ENCODE results near the gene SIN3A.
A peak's percentile ranks its signal among the peaks of the same experiment; 100 is the strongest.

The SIN3A gene

DNA sequence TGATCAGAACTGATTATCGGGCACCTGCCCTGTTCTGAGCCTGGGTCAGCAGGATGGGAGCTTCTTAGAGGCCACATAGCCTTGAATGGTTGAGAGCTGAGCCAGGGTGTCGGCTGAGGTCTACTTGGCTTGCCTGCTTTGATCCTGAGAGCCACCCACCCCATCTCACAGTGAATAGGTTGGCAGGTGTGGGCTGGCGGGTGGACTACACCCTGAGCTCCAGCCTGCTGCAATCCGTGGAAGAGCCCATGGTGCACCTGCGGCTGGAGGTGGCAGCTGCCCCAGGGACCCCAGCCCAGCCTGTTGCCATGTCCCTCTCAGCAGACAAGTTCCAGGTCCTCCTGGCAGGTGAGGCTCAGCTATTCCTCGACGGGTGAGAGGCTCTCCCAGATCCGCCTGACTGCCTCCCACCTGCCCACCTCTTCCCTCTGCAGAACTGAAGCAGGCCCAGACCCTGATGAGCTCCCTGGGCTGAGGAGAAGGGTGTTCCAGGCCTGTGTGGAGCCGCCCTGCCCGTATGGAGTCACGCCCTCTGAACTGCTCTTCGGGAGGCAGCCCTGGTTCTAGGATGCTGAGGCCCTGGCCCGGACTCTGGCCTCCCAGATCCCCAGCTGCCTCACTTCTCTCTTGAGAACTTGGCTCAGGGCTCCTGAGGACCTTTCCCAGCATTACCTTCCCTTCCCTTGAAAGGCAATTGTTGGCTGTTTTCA lies 111.8 kb downstream of the SIN3A start:
- TF ChIP-seq RAD21 (IDR thresholded peaks at IDR 0.05; ENCODE audit: low read depth): no peak
- no peak for TF ChIP-seq CEBPB (IDR thresholded peaks at IDR 0.05)
- no peak for TF ChIP-seq EGR1 (IDR thresholded peaks at IDR 0.05)

GRCh38 chr15:75338661-75339240 lies 112.7 kb downstream of the SIN3A start:
- no peak for TF ChIP-seq EP300 (IDR thresholded peaks at IDR 0.05; ENCODE audit: borderline replicate concordance)
- no peak for TF ChIP-seq EGR1 (IDR thresholded peaks at IDR 0.05)
- no peak for TF ChIP-seq YY1 (IDR thresholded peaks at IDR 0.05; ENCODE audit: low read depth)
- TF ChIP-seq NFIC (IDR thresholded peaks at IDR 0.05): no peak
- TF ChIP-seq TEAD4 (IDR thresholded peaks at IDR 0.05): no peak
- no peak for TF ChIP-seq ZBTB7A (IDR thresholded peaks at IDR 0.05; ENCODE audit: low read depth)
- no peak for TF ChIP-seq REST (IDR thresholded peaks at IDR 0.05; ENCODE audit: low read depth)
- TF ChIP-seq USF1 (IDR thresholded peaks at IDR 0.05): no peak
- TF ChIP-seq RAD21 (IDR thresholded peaks at IDR 0.05; ENCODE audit: low read depth): no peak
- TF ChIP-seq CEBPB (IDR thresholded peaks at IDR 0.05): no peak
- TF ChIP-seq CREB1 (IDR thresholded peaks at IDR 0.05; ENCODE audit: low read depth): no peak
- TF ChIP-seq TAF1 (IDR thresholded peaks at IDR 0.05; ENCODE audit: low read depth): no peak
- TF ChIP-seq TCF12 (IDR thresholded peaks at IDR 0.05; ENCODE audit: low read depth): no peak
- no peak for TF ChIP-seq FOXM1 (IDR thresholded peaks at IDR 0.05; ENCODE audit: borderline replicate concordance, low read depth)
- no peak for TF ChIP-seq MAX (IDR thresholded peaks at IDR 0.05)

DNA sequence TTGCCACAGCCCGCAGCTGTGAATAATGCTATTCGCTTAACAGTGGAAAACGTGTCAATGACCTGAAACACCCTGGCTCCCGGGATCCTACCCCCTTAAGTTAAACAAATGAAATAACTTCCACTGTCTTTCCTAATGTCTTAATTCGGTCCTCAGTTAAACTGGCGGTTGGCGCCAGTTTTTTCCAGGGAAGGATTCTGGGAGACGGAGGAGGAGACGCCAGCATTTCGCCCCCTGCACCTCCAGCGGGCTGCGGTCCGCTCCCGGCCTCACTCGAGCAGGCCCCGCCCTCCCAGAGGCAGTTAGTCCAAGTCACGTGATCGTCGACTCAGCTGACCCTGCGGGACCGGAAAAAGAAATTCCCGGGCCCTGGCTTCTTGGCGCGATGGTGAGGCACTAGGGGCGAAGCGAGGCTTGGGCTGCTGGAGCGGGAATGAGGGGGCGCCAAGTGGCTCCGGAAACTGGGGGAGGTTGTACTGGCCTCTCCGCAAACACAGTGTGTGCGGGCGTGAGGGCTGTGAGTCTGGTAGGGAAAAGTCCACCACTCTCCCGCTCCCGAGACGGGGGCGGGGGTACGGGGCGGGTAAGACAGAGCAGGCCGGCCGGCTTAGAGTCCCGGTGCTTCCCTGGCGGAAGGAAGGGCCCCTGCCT lies 115.7 kb downstream of the SIN3A start, which contains the start of gene COMMD4:
COMMD4 (plus strand) TSS at position 359 of the 651 bp plus-strand sequence; CDS start at position 386, 27 bp downstream.
- peak; percentile 99 for TF ChIP-seq USF1 (IDR thresholded peaks at IDR 0.05)
- TF ChIP-seq MAX (IDR thresholded peaks at IDR 0.05): peak; percentile 83
- peak; percentile 77 for TF ChIP-seq TAF1 (IDR thresholded peaks at IDR 0.05; ENCODE audit: low read depth)
- no peak for TF ChIP-seq ZBTB7A (IDR thresholded peaks at IDR 0.05; ENCODE audit: low read depth)
- no peak for TF ChIP-seq NFIC (IDR thresholded peaks at IDR 0.05)
- no peak for TF ChIP-seq CREB1 (IDR thresholded peaks at IDR 0.05; ENCODE audit: low read depth)
- TF ChIP-seq TCF12 (IDR thresholded peaks at IDR 0.05; ENCODE audit: low read depth): peak; percentile 48
- TF ChIP-seq YY1 (IDR thresholded peaks at IDR 0.05; ENCODE audit: low read depth): no peak
- no peak for TF ChIP-seq EGR1 (IDR thresholded peaks at IDR 0.05)

DNA sequence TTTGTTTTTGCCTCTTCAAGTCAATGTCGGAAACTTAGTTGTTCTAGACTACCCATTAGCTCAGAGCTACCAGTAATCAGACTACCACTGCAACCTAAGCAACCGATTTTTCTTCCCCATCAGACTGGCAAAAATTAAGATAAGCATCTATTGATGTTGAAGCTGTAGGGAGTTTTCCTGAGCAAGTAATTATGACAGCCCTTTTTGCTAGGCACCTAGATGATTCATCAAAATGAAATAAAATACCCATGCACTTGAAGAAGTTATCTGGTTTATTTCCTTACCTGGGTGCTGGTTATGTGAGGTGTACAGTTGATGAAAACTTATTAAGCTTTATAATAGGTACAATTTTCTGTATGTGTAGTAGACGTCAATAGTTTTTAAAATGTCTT lies 116.2 kb downstream of the SIN3A start:
- no peak for TF ChIP-seq MAX (IDR thresholded peaks at IDR 0.05)
- TF ChIP-seq RAD21 (IDR thresholded peaks at IDR 0.05; ENCODE audit: low read depth): no peak
- TF ChIP-seq USF1 (IDR thresholded peaks at IDR 0.05): no peak
- no peak for TF ChIP-seq EP300 (IDR thresholded peaks at IDR 0.05; ENCODE audit: borderline replicate concordance)
- TF ChIP-seq FOXM1 (IDR thresholded peaks at IDR 0.05; ENCODE audit: borderline replicate concordance, low read depth): no peak
- TF ChIP-seq EGR1 (IDR thresholded peaks at IDR 0.05): no peak
- TF ChIP-seq YY1 (IDR thresholded peaks at IDR 0.05; ENCODE audit: low read depth): no peak
- TF ChIP-seq TCF12 (IDR thresholded peaks at IDR 0.05; ENCODE audit: low read depth): no peak
- TF ChIP-seq TAF1 (IDR thresholded peaks at IDR 0.05; ENCODE audit: low read depth): no peak
- no peak for TF ChIP-seq CEBPB (IDR thresholded peaks at IDR 0.05)
- TF ChIP-seq NFIC (IDR thresholded peaks at IDR 0.05): no peak
- no peak for TF ChIP-seq ZBTB7A (IDR thresholded peaks at IDR 0.05; ENCODE audit: low read depth)
- no peak for TF ChIP-seq CREB1 (IDR thresholded peaks at IDR 0.05; ENCODE audit: low read depth)
- no peak for TF ChIP-seq TEAD4 (IDR thresholded peaks at IDR 0.05)
- TF ChIP-seq REST (IDR thresholded peaks at IDR 0.05; ENCODE audit: low read depth): no peak

All from Ishikawa (cell line).